ENCODE results near the gene ANTXR2.

ANTXR2 gene

GRCh38 chr4:79864500-79865200 lies 208.4 kb downstream of the ANTXR2 start:
- TF ChIP-seq REST (IDR thresholded peaks at IDR 0.05; ENCODE audit: insufficient read depth in 1 of 2, low read depth in 2 of 2, low read length in 2 of 2), result no peak
- no peak for TF ChIP-seq FOXP2 (optimal IDR thresholded peaks at IDR 0.05; ENCODE audit: borderline replicate concordance, extremely low read depth, extremely low read length, insufficient read depth)
- no peak for TF ChIP-seq TAF1 (IDR thresholded peaks at IDR 0.05; ENCODE audit: borderline replicate concordance, insufficient read depth, low read length)
- no peak for TF ChIP-seq SIN3A (IDR thresholded peaks at IDR 0.05; ENCODE audit: borderline replicate concordance, insufficient read depth, low read length)
- TF ChIP-seq POLR2AphosphoS5 (IDR thresholded peaks at IDR 0.05; ENCODE audit: low read depth, low read length), result no peak

- no peak for TF ChIP-seq SIN3A (IDR thresholded peaks at IDR 0.05; ENCODE audit: borderline replicate concordance, insufficient read depth, low read length)
- TF ChIP-seq REST (IDR thresholded peaks at IDR 0.05; ENCODE audit: insufficient read depth in 1 of 2, low read depth in 2 of 2, low read length in 2 of 2), result no peak
- TF ChIP-seq FOXP2 (optimal IDR thresholded peaks at IDR 0.05; ENCODE audit: borderline replicate concordance, extremely low read depth, extremely low read length, insufficient read depth), result no peak
Measured at GRCh38 chr4:79863333-79863732, 209.7 kb downstream of the ANTXR2 start.

GRCh38 chr4:79862821-79863220 lies 210.2 kb downstream of the ANTXR2 start:
- no peak for TF ChIP-seq FOXP2 (optimal IDR thresholded peaks at IDR 0.05; ENCODE audit: borderline replicate concordance, extremely low read depth, extremely low read length, insufficient read depth)
- TF ChIP-seq POLR2AphosphoS5 (IDR thresholded peaks at IDR 0.05; ENCODE audit: low read depth, low read length), result no peak
- no peak for TF ChIP-seq REST (IDR thresholded peaks at IDR 0.05; ENCODE audit: insufficient read depth in 1 of 2, low read depth in 2 of 2, low read length in 2 of 2)
- no peak for TF ChIP-seq SIN3A (IDR thresholded peaks at IDR 0.05; ENCODE audit: borderline replicate concordance, insufficient read depth, low read length)
- no peak for TF ChIP-seq TAF1 (IDR thresholded peaks at IDR 0.05; ENCODE audit: borderline replicate concordance, insufficient read depth, low read length)

- TF ChIP-seq TAF1 (IDR thresholded peaks at IDR 0.05; ENCODE audit: borderline replicate concordance, insufficient read depth, low read length) (no peak), FOXP2 (optimal IDR thresholded peaks at IDR 0.05; ENCODE audit: borderline replicate concordance, extremely low read depth, extremely low read length, insufficient read depth) (no peak), REST (IDR thresholded peaks at IDR 0.05; ENCODE audit: insufficient read depth in 1 of 2, low read depth in 2 of 2, low read length in 2 of 2) (no peak), SIN3A (IDR thresholded peaks at IDR 0.05; ENCODE audit: borderline replicate concordance, insufficient read depth, low read length) (no peak), POLR2AphosphoS5 (IDR thresholded peaks at IDR 0.05; ENCODE audit: low read depth, low read length) (no peak)
Measured at GRCh38 chr4:79857811-79858210, 215.2 kb downstream of the ANTXR2 start.

Data from PFSK-1 (cell line).